OCI-LY3 (cell line): Measurements from ENCODE around the gene TSPAN5.

ENCODE experiments used
- H2AFZ ChIP-seq: fragments of 200-600, 300-600 bp; shearing (Covaris generic); 2 replicates; pipeline ENCODE4 v1.6.0; 2014; ENCODE audit warnings: antibody characterized with exemption, low read depth, low read length
- H3K27ac ChIP-seq: fragments of 200-600, 300-600 bp; sonication (generic); 2 replicates; pipeline ENCODE4 v1.5.1; 2014; ENCODE audit warnings: mild to moderate bottlenecking, low read length, moderate library complexity, mixed read lengths
- H3K27me3 ChIP-seq: fragments of 200-600, 300-600 bp; sonication (generic); 2 replicates; pipeline ENCODE4 v1.6.1; 2014; ENCODE audit warnings: low read depth, low read length, mixed read lengths
- H3K36me3 ChIP-seq: fragments of 200-600, 300-600 bp; sonication (generic); replicated peaks from 2 replicates; pipeline ENCODE3; 2014; ENCODE audit warnings: low read depth, low read length, mixed read lengths
- H3K4me1 ChIP-seq: fragments of 300-600, 200-600 bp; sonication (generic); 2 replicates; pipeline ENCODE4 v1.6.1; 2014; ENCODE audit warnings: low read length, mixed read lengths
- H3K4me2 ChIP-seq: fragments of 200-600, 300-600 bp; sonication (generic); 2 replicates; pipeline ENCODE4 v1.6.1; 2014; ENCODE audit warnings: low read length, mixed read lengths
- H3K4me3 ChIP-seq: fragments of 300-600, 200-600 bp; sonication (generic); 2 replicates; pipeline ENCODE4 v1.5.1; 2014; ENCODE audit warnings: antibody characterized with exemption, mild to moderate bottlenecking, low read length, moderate library complexity
- H3K79me2 ChIP-seq: fragments of 300-600, 200-600 bp; shearing (Covaris generic); 2 replicates; pipeline ENCODE4 v1.6.1; 2014; ENCODE audit warnings: mild to moderate bottlenecking, low read length, mixed read lengths
- H3K9ac ChIP-seq: fragments of 300-600, 200-600 bp; shearing (Covaris generic); 2 replicates; pipeline ENCODE4 v1.6.0; 2014; ENCODE audit warnings: mild to moderate bottlenecking, low read length, moderate library complexity
- H3K9me3 ChIP-seq: fragments of 200-600, 300-600 bp; shearing (Covaris generic); 2 replicates; pipeline ENCODE4 v1.6.1; 2014; ENCODE audit warnings: low read length, mixed read lengths; ENCODE audit not compliant: insufficient read depth
- H4K20me1 ChIP-seq: fragments of 200-600, 300-600 bp; sonication (generic); 2 replicates; pipeline ENCODE4 v1.6.1; 2016; ENCODE audit warnings: low read length, mixed read lengths; ENCODE audit not compliant: insufficient read depth
- CTCF ChIP-seq: fragments of 200-600, 300-600 bp; sonication (generic); IDR thresholded peaks from 2 replicates; pipeline ENCODE4 v1.5.1; 2014; ENCODE audit warnings: antibody characterized with exemption, low read length, low read depth
- EZH2phosphoT487 ChIP-seq: fragments of 200-600 bp; shearing (Covaris generic); IDR thresholded peaks from 2 replicates; pipeline ENCODE4 v1.6.1; 2018; ENCODE audit warnings: antibody characterized with exemption, mixed run types, low read depth

The TSPAN5 gene

GRCh38 chr4:98605216-98605615 lies 53.2 kb downstream of the TSPAN5 start:
- Histone ChIP-seq H3K79me2 (peaks cover 66% of the 10 kb centered on the region), H3K9me3 (peaks cover 5% of the 10 kb centered on the region; the same call in 1 of the 2 replicates), H3K4me1 (peaks cover 50% of the 10 kb centered on the region), H3K4me3 (no peak overlapping the region), H2AFZ (no peak overlapping the region), H3K27ac (no peak overlapping the region), H3K9ac (no peak overlapping the region), H3K27me3 (no peaks in the 10 kb centered on the region), H4K20me1 (no peaks in the 10 kb centered on the region), H3K36me3 (peaks cover 8% of the 10 kb centered on the region), H3K4me2 (no peak overlapping the region)
- TF ChIP-seq EZH2phosphoT487 (no peak), CTCF (no peak)

- Histone ChIP-seq H3K27ac (no peak overlapping the region), H3K4me2 (peak overlapping the region; percentile 85; the same call in 1 of the 2 replicates), H3K79me2 (peaks cover 64% of the 10 kb centered on the region)
Observed at GRCh38 chr4:98604723-98605122, 53.7 kb downstream of the TSPAN5 start.

GRCh38 chr4:98603683-98604521 lies 54.5 kb downstream of the TSPAN5 start:
- peaks cover 11% of the 10 kb centered on the region; the same call in 1 of the 2 replicates for H3K9me3 ChIP-seq
- no peak overlapping the region for H2AFZ ChIP-seq
- H4K20me1 ChIP-seq, result no peaks in the 10 kb centered on the region
- peaks cover 17% of the 10 kb centered on the region for H3K36me3 ChIP-seq
- H3K4me3 ChIP-seq, result peak overlapping the region; percentile 53
- peak overlapping the region; percentile 85 for H3K4me2 ChIP-seq
- H3K79me2 ChIP-seq, result peaks cover 62% of the 10 kb centered on the region
- peak overlapping the region; percentile 75 for H3K9ac ChIP-seq
- peaks cover 41% of the 10 kb centered on the region for H3K4me1 ChIP-seq
- H3K27me3 ChIP-seq, result no peaks in the 10 kb centered on the region
- peak overlapping the region; percentile 0; the same call in 1 of the 2 replicates for H3K27ac ChIP-seq
- TF ChIP-seq EZH2phosphoT487 (no peak), CTCF (no peak)

More at GRCh38 chr4:98604723-98605122, 53.7 kb downstream of the TSPAN5 start:
- H3K27me3 ChIP-seq, result no peaks in the 10 kb centered on the region
- H3K4me3 ChIP-seq, result no peak overlapping the region
- H2AFZ ChIP-seq, result no peak overlapping the region
- peaks cover 7% of the 10 kb centered on the region; the same call in 1 of the 2 replicates for H3K9me3 ChIP-seq
- no peaks in the 10 kb centered on the region for H4K20me1 ChIP-seq
- TF ChIP-seq CTCF (no peak), EZH2phosphoT487 (no peak)
- peaks cover 45% of the 10 kb centered on the region for H3K4me1 ChIP-seq
- H3K9ac ChIP-seq, result no peak overlapping the region; the same call in 1 of the 2 replicates
- peaks cover 12% of the 10 kb centered on the region for H3K36me3 ChIP-seq

- Histone ChIP-seq H3K9me3 (peaks cover 11% of the 10 kb centered on the region; the same call in 1 of the 2 replicates), H3K4me3 (peak overlapping the region; percentile 70), H3K27ac (peak overlapping the region; percentile 93), H3K36me3 (peaks cover 17% of the 10 kb centered on the region), H3K27me3 (no peaks in the 10 kb centered on the region), H3K4me1 (peaks cover 41% of the 10 kb centered on the region), H3K4me2 (peak overlapping the region; percentile 85), H3K79me2 (peaks cover 53% of the 10 kb centered on the region), H3K9ac (peak overlapping the region; percentile 75), H2AFZ (no peak overlapping the region), H4K20me1 (no peaks in the 10 kb centered on the region)
- TF ChIP-seq CTCF (no peak), EZH2phosphoT487 (no peak)
Observed at GRCh38 chr4:98602270-98602669, 56.1 kb downstream of the TSPAN5 start.
